HG02981 (cell line): Measurements from ENCODE around the gene AQP6.

ENCODE experiments used
- ATAC-seq: cut with Tn5 transposase; IDR thresholded peaks from one replicate; pipeline ENCODE4 v1.9.1; 2021; ENCODE audit warnings: mild to moderate bottlenecking, moderate library complexity; ENCODE audit not compliant: unreplicated experiment

AQP6 gene

GRCh38 chr12:49942921-49943624 is 29.7 kb upstream of the AQP6 start:
- ATAC-seq, result no peak

GRCh38 chr12:49943625-49943960 is 29.2 kb upstream of the AQP6 start:
- no peak for ATAC-seq

- ATAC-seq, result no peak
Observed at GRCh38 chr12:49944046-49944445, 28.7 kb upstream of the AQP6 start.

GRCh38 chr12:49944718-49945117 is 28.0 kb upstream of the AQP6 start:
- no peak for ATAC-seq

- ATAC-seq, result no peak
Observed at GRCh38 chr12:49945394-49946080, 27.2 kb upstream of the AQP6 start.

GRCh38 chr12:49946086-49946485 is 26.7 kb upstream of the AQP6 start:
- no peak for ATAC-seq

- ATAC-seq, result no peak
Observed at GRCh38 chr12:49946497-49946896, 26.2 kb upstream of the AQP6 start.

GRCh38 chr12:49947593-49948226 is 25.0 kb upstream of the AQP6 start:
- ATAC-seq, result no peak

GRCh38 chr12:49948866-49949845 is 23.6 kb upstream of the AQP6 start:
- no peak for ATAC-seq

GRCh38 chr12:49949866-49950265 is 22.9 kb upstream of the AQP6 start:
- no peak for ATAC-seq

GRCh38 chr12:49950273-49951251 is 22.2 kb upstream of the AQP6 start, which contains the start of gene AQP2:
Gene AQP2, plus strand, starts transcription at chr12:49950737. Its CDS starts 94 bp downstream, at chr12:49950831.
- ATAC-seq, result no peak

- no peak for ATAC-seq
Observed at GRCh38 chr12:49951411-49952240, 21.1 kb upstream of the AQP6 start.

GRCh38 chr12:49952391-49953055 is 20.2 kb upstream of the AQP6 start:
- ATAC-seq, result no peak

GRCh38 chr12:49953151-49953550 is 19.6 kb upstream of the AQP6 start:
- ATAC-seq, result no peak

- ATAC-seq, result no peak
Observed at GRCh38 chr12:49953961-49954846, 18.5 kb upstream of the AQP6 start.

GRCh38 chr12:49954863-49955830 is 17.6 kb upstream of the AQP6 start:
- ATAC-seq, result no peak
